G401.6 (cell line): ENCODE measurements around the gene SERPINA1.
A peak's percentile ranks its signal among the peaks of the same experiment; 100 is the strongest.
"Not testable (repeated sequence)": the region's sequence is repeated elsewhere in the genome, so short reads cannot be mapped to it uniquely, and the experiment has no call there.

Source experiments
- FAIRE-seq: peaks from 2 replicates; lab custom pipeline; 2012; peaks lifted over from hg19 to GRCh38; lab: Jason Lieb, UNC

The SERPINA1 gene

DNA sequence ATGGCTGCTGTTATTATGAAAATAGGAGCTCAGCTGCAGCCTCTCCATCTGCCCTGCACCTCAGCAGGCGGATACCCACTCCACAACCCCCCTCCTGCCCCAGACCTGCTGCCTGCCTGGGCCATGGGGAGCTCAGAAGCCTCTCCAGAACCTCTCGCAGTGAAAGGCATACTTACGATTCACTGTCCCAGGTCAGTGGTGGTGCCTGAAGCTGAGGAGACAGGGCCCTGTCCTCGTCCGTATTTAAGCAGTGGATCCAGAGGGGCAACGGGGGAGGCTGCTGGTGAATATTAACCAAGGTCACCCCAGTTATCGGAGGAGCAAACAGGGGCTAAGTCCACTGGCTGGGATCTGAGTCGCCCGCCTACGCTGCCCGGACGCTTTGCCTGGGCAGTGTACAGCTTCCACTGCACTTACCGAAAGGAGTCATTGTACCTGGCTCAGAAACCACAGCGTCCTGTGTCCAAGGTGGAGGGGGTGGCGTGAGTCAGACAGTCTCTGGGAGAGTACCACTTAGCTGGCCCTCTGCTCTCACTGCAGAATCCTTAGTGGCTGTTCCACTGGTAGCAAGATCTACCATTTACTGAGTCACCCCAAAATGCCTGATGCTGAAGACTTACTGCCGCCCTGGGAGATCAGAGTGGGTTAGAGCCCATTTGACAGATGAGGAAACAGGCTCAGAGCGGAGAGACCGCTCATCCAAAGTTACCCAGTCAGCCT, at the start of gene SERPINA1:
SERPINA1 (minus strand) TSS at position 219 of the 720 bp plus-strand sequence. CDS start 5,365 bp downstream, outside the sequence.
- no peak for FAIRE-seq

DNA sequence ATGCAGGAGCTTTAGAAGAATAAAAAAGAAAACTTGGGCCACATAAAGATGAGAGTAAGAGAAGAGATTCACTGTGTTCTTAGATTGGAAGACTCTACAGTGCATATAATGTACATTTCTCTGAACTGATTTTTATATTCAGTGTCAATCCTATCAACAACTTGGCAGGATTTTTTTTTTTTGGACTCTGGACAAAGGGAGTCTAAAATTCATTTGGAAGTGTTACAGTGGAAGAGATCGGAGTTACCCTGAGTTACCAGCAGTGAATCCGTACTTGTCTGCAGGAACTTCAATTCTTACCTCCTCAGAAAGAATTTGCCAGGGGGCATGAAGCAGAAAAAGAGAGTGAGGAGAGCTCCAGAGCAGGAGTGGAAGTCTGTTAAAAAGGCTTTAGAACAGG, 40.2 kb upstream of the SERPINA1 start:
- FAIRE-seq = no peak

DNA sequence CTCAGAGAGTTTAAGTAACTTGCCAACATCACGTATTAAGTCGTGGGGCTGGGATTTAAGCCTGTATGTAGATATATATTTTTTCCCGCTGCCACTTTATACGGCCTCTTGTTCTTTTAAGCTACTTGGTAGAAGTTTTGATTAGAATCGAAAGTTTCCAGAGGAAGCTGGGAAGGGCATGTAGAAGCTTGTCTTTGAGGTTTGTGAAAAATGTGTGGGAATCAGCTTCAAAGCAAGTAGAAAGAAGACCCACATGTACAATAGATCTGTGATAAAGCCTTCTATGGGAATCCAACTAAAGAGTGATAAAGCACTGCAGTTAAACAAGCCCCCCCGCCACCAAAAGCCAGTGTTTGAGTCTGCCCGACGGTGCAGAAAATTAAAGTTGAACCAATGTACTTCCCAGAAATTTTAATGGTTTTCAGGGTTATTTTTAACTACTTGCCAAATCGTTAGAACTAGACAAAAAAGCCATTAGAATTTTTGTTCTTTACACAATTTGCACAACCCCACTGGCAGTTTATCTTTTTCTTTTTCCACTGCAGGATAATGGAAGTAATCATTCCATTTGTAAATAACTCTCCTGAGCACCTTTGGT, 38.7 kb upstream of the SERPINA1 start:
- no peak for FAIRE-seq

DNA sequence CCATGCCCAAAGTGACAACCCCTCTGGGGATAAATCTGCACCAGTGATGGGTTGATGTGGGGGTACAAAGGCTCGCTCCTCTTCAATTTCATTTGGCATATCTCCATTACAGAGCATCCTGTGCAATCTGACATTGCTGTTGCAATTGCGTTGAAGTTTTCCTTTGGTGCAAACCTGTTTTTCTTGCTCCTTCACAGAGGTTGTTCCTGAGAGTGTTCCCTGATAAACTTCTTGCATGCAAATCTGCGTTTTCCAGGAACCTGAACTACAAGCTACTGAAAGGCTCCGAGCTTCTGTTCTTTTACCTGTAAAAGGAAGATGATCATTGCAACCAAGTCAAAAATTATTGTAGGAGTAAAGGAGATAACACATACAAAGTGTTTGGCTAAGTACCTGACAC, 38.1 kb upstream of the SERPINA1 start:
- no peak for FAIRE-seq

DNA sequence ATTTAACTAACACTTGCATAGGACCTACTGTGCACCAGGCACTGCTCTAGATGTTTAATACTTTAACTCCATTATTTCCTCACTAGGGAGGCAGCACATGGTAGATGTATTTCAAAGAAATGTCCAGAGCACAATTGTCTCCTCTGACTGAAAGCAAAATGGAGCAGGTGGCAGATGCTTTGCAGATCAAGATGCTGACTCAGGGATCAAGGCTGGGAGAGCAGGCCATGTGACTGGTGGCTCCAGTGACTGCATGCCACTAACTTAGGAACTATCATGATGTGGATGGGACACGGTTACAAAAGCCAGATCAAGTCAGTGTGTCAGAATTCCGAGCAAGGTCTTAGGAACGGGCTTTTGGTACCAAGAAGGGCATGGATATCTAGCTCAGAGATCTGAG, 36.0 kb upstream of the SERPINA1 start:
- FAIRE-seq = no peak

DNA sequence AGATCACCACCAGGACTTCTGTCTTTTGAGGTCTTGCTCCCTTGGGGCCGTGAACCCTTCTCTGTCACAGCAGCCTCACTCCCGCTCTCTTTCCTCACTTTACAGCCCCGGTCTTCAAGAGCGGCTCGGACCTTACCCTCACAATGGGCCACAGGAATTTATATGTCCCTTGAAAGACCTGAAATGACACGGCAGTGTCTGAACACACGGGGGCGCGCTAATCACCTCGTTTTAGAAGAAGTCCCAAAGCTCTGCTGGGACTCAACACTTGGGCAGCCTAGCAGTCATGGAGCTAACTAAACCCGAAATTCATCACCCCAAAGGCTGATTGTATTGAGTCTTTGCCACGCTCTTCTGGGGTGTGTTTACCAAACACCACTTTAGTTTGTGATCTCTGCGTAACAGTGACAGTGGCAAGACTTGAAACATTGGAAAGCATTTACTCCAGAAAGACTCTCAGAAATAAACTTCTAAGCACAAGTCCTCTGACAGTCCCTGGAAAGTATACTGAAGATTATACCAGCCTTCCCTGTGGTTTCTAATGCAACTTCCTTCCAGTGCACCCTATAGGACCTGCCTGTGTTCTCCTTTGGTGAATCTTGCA, 35.2 kb upstream of the SERPINA1 start:
- peak; percentile 76 for FAIRE-seq

DNA sequence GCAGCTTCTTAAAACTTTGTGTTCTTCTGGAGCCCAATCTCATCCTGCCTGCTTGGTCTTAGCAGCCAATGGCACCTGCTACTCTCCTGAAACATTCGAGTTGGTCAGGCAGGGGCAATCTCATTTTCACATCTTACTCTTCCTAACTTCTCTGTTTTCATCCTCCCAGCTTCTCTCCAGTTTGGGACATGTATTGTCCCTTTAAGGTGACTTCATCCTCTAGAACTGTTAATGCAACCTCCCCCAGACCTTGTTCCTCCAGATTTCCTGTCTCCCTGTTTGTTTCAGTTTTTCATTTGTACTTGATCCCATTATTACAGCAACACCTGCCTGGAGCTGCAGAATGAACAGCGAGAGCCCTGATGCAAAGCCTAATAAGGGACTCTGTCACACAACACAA, 32.9 kb upstream of the SERPINA1 start:
- FAIRE-seq = no peak

DNA sequence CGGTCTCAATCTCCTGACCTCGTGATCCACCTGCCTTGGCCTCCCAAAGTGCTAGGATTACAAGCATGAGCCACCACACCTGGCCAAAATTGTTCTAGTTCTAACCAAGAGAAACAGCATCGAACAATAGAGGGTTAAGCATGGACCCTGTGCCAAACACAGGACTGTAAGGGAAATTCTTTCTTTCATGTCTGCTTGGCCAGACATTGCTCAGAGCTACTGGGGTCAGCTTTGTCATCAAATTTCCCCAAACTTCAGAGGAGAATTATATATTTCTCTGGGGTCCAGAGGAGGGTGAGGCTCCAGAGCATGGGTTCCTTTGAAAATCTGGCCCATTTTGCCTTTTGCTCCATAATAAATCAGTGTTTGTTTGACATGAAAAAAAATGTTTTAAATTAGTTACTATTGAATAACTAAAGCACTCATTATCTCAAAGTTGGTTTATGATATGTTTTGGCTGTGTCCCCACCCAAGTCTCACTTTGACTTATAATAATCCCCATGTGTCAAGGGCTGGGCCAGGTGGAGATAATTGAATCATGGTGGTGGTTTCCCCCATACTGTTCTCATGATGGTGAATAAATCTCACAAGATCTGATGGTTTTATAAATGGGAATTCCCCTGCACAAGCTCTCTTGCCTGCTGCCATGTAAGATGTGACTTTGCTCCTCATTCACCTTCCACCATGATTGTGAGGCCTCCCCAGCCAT, 29.2 kb upstream of the SERPINA1 start:
- FAIRE-seq = not testable (repeated sequence)

DNA sequence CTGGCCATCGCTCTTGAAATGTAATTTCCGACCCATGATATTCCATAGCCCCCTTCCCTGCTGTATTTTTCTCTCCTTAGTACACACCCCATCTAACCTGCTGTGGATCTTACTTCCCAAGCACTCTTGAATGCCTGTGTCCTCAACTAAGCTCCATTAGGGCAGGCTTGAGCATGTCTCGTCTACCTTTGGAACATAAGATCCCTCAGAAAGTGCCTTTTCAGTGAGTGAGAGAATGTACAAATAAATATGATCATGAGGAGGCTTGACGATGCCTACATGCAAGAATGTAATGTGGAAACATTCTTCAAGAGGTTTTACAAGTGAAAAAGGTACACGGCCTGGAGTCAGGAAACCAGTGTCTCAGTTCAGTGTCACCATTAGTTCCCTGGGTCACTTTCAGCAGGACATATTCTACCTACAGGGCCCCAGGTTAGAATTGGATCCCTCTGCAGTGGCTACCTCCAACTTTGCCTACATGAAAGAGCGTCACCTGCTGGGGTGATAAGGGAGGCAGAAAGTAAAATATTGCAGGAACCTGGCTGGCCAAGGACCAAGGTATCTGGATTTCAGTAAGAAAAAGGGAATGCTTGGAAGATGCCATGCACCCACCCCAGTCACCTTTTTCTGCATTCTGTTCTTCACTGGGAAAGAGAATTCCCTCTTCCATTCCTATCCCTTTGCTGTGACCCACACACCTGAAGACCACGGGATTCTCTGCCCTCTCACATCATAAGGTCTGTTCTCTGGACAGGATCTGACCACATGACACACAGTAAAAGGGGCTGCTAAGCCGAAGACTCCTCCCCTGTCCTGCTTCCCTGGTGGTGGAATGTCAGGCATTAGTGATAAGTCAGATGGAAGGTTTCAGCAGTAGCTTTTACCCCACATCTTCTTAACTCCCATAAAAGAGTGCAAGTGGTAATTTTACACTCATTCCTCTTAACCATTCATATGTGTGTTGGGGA, 24.6 kb upstream of the SERPINA1 start:
- FAIRE-seq = no peak

DNA sequence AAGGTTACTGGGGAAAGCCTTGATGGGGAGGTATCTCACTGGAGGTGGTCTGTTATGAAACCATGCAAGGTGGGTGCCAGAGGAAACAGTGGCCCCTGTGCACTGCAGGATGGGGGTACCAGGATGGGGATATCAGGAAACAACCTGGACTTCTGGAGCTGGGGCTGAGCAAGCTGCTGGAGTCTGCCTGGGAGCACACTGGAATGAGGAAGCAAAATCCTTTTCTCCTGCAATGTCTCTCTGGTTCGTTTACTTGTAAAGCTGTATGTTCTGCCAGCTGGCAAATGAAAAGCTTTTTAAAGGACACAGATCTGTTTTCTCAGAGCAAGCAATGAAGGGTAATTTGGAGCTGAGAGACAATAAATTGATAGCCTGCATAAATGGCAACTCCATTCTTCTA, 23.2 kb upstream of the SERPINA1 start:
- FAIRE-seq = no peak

DNA sequence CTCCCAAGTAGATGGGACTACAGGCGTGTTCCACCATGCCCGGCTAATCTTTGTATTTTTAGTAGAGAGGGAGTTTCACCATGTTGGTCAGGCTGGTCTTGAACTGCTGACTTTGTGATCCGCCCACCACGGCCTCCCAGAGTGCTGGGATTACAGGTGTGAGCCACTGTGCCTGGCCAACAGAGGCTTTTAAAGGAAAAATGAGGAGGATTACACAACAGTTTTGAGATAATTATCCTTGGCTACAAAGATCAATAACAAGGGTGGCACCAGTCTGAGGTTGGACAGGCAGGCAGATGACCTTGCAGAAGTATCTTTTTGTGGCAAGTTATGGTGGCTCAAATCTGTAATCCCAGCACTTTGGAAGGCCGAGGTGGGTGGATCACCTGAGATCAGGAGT, 21.0 kb upstream of the SERPINA1 start:
- FAIRE-seq = not testable (repeated sequence)

DNA sequence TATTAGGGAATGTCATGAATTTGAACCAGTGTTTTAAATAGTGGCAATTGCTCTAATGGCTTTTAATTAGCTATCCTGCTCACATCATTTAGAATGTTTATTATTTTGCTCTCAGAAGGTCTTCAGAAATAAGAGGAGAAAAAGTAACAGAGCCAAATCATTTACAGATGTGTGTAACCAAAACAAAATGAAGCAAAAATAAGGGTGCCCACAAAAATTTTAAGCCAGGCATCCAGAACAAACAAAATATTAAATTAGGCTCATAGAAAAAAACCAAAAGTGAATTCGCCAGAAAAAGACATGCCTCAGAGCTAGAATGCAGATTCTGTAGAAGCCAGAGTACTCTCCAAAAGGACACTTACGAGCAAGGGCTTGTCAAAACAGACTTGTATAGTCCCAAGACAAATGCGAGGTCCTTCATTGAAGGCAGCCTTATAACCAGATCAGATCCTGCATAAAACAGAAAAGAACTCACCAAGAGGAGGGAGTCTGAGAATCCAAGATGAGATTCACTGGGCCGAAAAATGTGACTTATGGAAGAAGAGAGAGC, 20.2 kb upstream of the SERPINA1 start:
- no peak for FAIRE-seq

DNA sequence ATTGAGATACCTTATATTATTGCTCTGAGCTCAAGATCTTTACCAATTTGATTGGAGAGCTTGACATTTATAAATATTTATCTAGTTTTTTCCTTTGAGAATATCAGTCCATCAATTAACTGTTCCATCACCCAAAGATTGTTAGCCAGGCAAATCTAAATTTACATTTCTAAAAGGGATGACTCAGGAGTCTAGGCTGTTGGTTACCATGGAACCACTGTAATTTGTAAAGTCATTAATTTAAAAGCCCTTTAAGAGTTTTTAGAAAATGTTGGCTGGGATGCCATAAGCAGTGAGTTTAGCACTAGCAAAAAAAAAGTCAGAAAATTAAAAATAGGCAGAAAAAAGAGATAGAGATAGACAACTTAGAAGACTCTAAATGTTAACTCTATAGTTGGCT, 19.5 kb upstream of the SERPINA1 start:
- no peak for FAIRE-seq

DNA sequence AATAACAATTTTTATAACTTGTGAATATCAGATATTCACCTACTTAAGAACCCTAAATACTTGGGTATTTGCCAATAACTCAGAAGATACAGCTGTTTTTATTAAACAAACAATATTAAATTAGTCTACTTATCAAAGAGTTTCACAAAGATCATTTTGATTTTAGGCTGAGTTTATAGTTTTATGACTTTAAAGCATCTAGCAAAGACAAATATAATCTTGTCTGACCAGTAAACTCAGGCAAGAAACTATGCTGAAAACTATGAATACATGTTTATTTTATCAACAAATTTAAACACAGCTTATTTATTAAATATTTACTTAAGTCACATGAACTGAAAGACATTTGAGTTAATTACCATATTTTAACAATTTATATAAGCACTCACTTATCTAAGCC, 18.5 kb upstream of the SERPINA1 start:
- no peak for FAIRE-seq

DNA sequence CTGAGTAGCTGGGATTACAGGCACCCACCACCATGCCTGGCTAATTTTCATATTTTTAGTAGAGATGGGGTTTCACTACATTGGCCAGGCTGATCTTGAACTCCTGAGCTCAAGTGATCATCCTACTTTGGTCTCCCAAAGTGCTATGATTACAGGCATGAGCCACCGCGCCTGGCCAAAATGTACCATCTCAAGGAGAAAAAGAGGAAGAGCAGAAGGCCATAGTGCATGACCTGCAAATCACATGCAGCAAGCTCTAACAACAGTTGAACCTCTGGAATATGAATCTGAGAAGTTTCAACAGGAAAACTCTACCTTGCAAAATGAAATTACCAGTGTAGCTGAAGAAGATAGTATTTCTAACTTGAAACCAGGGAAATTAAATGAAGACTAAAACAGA, 17.1 kb upstream of the SERPINA1 start:
- FAIRE-seq = no peak

DNA sequence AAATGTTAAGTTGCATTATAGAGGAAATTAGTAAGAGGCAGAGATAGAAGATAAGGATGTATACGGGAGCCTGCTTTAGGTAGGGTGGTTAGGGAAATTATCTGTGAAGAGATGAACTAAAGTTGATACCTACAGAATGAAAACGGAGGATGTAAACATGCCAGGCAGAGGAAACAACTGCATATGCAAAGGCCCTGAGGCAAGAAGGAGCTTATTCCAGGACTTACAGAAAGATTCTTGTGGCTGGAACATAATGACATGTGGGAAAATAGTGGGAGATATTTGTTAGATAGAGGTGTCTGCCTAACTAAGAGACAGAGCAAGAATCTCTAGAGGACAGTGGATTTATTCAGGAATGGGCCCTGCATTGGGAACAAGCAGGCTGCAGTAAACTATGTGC, 16.2 kb upstream of the SERPINA1 start:
- FAIRE-seq = no peak

DNA sequence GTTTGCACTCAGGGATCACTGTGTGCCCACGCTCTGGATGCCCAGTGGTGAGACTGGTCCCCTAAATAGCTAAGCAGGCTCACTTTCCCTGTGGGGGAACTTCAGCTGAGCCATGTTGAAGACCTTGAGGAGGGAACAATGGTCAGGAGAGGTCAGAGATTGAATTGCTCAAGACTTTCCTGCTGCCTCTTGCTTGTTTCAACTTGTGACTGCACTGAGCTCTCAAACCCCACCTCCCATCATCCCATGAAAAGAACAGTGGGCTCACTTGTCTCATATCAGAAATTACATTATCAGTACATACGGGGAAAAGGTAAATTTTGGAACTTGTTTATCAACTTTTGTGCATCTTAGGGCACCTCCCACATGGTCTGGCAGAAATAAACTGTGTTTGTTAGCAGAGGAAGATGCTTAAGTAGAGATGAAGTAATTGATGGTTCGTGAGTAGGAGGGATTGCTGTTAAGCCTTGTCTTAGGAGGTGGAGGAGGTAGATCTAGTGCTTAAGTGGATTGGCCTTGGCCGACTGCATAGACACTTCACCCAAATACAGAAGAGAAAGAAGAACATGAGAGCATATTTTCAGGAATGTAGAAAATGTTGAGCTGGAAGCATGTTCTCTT, 15.0 kb upstream of the SERPINA1 start:
- no peak for FAIRE-seq

DNA sequence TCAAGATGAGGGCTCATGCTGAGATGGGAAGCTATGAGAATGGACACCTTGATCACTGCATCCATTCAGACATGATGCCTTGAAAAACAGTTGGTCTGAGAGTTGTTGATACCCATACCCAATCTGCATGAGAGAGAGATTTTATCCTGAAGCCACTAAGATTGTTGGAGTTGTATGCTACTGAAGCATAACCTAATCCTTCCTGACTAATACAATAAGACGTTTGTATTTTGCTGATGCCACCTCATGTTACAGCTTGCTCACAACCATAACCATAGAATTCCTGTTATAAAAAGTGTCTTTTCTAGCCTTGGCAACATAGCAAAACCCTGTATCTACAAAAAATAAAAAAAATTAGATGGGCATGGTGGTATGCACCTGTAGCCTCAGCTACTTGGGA, 12.7 kb upstream of the SERPINA1 start:
- no peak for FAIRE-seq

DNA sequence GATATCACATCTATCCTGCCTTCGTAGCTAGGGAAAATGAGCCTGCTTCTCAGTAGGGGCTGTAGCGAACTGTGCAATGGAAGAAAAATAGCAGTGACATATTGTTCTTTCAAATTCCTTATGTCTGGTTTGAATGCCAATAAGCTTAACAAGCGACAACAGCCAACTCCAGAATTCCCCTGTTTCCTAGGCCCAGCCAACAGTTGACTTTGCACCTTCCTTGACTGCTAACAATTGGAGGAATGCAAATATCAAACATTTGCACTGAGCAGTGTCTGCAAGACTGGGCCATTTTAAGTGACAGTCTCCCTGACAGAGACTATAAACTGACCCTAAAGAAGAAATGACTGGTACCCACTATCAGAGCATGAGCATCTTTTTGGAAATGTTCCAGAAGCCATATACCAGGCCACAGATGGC, 12.0 kb upstream of the SERPINA1 start:
- no peak for FAIRE-seq

DNA sequence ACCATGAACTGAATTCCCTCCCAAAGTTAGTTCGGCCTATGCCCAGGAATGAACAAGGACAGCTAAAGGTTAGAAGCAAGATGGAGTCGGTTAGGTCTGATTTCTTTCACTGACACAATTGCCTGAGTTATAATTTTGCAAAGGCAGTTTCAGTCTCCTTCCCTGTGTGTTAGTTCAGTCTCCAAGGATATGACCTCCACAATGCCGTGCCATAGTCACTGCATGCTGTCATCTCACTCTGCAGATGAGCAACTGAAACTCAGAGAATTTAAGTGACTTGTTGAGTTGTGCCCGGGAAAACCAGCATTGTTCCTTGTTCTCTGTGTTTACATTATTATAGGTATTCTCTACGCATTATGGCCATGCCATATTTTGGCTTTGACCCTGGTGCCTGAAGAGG, 10.1 kb upstream of the SERPINA1 start:
- no peak for FAIRE-seq

DNA sequence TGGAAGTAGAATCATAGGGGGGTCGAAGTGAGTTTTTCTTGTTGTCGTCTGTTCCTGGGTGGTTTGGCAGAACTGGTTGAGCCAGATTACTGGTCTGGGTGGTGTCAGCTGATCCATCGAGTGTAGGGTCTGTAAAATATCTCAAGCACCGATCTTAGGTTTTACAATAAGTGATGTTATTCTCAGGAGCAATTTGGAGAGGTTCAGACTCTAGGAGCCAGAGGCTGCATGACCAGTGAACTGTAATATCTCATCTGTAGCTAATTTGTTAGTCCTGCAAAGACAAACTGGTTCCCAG, 9.7 kb upstream of the SERPINA1 start:
- FAIRE-seq = no peak
